H1 (cell line): Measurements from ENCODE around the gene PPIG. TPM values are rescaled to one million over a fixed set of nuclear protein-coding genes. Genes with fewer than 3 reads are reported as not detected.

Experiments used
- CTCF ChIA-PET: fragments of 300-600 bp; sonication (Branson Sonifier 250); formaldehyde crosslinking; loops from one replicate; lab custom pipeline; 2021; ENCODE audit not compliant: partially characterized antibody; lab: Charles Lee
- POLR2A ChIA-PET: fragments of 300-600 bp; sonication (Branson Sonifier 250); formaldehyde crosslinking; loops from one replicate; lab custom pipeline; 2021; ENCODE audit warnings: inconsistent platforms; ENCODE audit not compliant: partially characterized antibody; lab: Charles Lee
- DNase-seq, 2 experiments: peaks; one replicate each; pipeline versions ENCODE4 v3.0.0 to v3.0.0-alpha.2; 2010 to 2022; ENCODE audit warnings: low spot score in 2 of 2, low read depth in 1 of 2, mixed read lengths in 1 of 2
- FAIRE-seq: peaks from 2 replicates; lab custom pipeline; 2011; peaks lifted over from hg19 to GRCh38; lab: Jason Lieb, UNC
- H2AFZ ChIP-seq: 2 replicates; pipeline ENCODE4 v1.8.1; 2012; ENCODE audit warnings: low read length, inconsistent platforms
- H2AK5ac ChIP-seq: 2 replicates; pipeline ENCODE4 v1.6.1; 2013; ENCODE audit warnings: low read depth, low read length
- H2BK120ac ChIP-seq: replicated peaks from 2 replicates; pipeline ENCODE3; 2013; ENCODE audit warnings: low read depth, low read length, inconsistent platforms
- H2BK12ac ChIP-seq: 2 replicates; pipeline ENCODE4 v1.6.1; 2013; ENCODE audit warnings: low read depth, low read length
- H2BK15ac ChIP-seq: 2 replicates; pipeline ENCODE4 v1.6.1; 2013; ENCODE audit warnings: low read length
- H2BK20ac ChIP-seq: 2 replicates; pipeline ENCODE4 v1.6.1; 2013; ENCODE audit warnings: low read length
- H2BK5ac ChIP-seq: 2 replicates; pipeline ENCODE4 v1.6.1; 2013; ENCODE audit warnings: low read depth, low read length
- H3K14ac ChIP-seq: 2 replicates; pipeline ENCODE4 v1.6.1; 2013; ENCODE audit warnings: inconsistent platforms; ENCODE audit not compliant: insufficient read length
- H3K18ac ChIP-seq: 2 replicates; pipeline ENCODE4 v1.6.1; 2013; ENCODE audit warnings: low read length; ENCODE audit errors: extremely low read depth
- H3K23ac ChIP-seq: 2 replicates; pipeline ENCODE4 v1.6.1; 2013; ENCODE audit warnings: inconsistent platforms; ENCODE audit not compliant: insufficient read length
- H3K23me2 ChIP-seq: 2 replicates; pipeline ENCODE4 v1.6.1; 2013; ENCODE audit warnings: low read depth, low read length
- H3K27ac ChIP-seq: 2 replicates; pipeline ENCODE4 v1.6.1; 2011; ENCODE audit warnings: low read depth, low read length, inconsistent platforms
- H3K27me3 ChIP-seq, 4 experiments: replicated peaks in 1 of 4; 1 replicate in 1 of 4; 2 replicates in 3 of 4; pipeline versions ENCODE4 v1.6.1 to v1.8.1; 2011 to 2013; ENCODE audit warnings: low read length in 3 of 4, mild to moderate bottlenecking in 3 of 4, inconsistent platforms in 2 of 4, mixed read lengths in 2 of 4, moderate library complexity in 1 of 4; ENCODE audit not compliant: control insufficient read depth in 3 of 4, insufficient read depth in 3 of 4; ENCODE audit errors: extremely low read depth in 1 of 4
- H3K36me3 ChIP-seq, 4 experiments: 2 replicates each; pipeline versions ENCODE4 v1.6.1 to v1.8.1; 2011 to 2013; ENCODE audit warnings: mild to moderate bottlenecking in 4 of 4, low read length in 3 of 4, moderate library complexity in 2 of 4, control low read depth in 1 of 4, inconsistent platforms in 1 of 4; ENCODE audit not compliant: insufficient read depth in 4 of 4, control insufficient read depth in 2 of 4
- H3K4ac ChIP-seq: replicated peaks from 2 replicates; pipeline ENCODE3; 2013; ENCODE audit warnings: low read length, low read depth, mixed read lengths, inconsistent platforms; ENCODE audit not compliant: insufficient read length
- H3K4me1 ChIP-seq, 4 experiments: replicated peaks in 1 of 4; 1 replicate in 1 of 4; 2 replicates in 3 of 4; pipeline versions ENCODE4 v1.6.1 to v1.8.1; 2011 to 2013; ENCODE audit warnings: low read length in 3 of 4, inconsistent platforms in 2 of 4, mixed read lengths in 1 of 4; ENCODE audit not compliant: insufficient read depth in 4 of 4, control insufficient read depth in 3 of 4
- H3K4me2 ChIP-seq, 2 experiments: 2 replicates each; pipeline versions ENCODE4 v1.6.1 to v1.8.1; 2011 to 2013; ENCODE audit warnings: low read depth in 2 of 2, low read length in 2 of 2, control low read depth in 1 of 2, inconsistent platforms in 1 of 2, mild to moderate bottlenecking in 1 of 2; ENCODE audit not compliant: insufficient read depth in 1 of 2
- H3K4me3 ChIP-seq, 4 experiments: fragments of 200-600, 300-600 bp in 1 of 4; sonication (generic), shearing (Covaris generic), sonication (Bioruptor Twin) in 1 of 4; 2 replicates each; pipeline versions ENCODE4 v1.5.1 to v1.8.1; 2011 to 2016; ENCODE audit warnings: low read length in 4 of 4, low read depth in 3 of 4, control low read depth in 2 of 4, inconsistent platforms in 2 of 4, mild to moderate bottlenecking in 2 of 4, mixed read lengths in 1 of 4, moderate library complexity in 1 of 4; ENCODE audit not compliant: insufficient read depth in 2 of 4; ENCODE audit errors: extremely low read depth in 1 of 4
- H3K56ac ChIP-seq: replicated peaks from 2 replicates; pipeline ENCODE3; 2013; ENCODE audit warnings: low read depth, mild to moderate bottlenecking, mixed read lengths, low read length, inconsistent platforms; ENCODE audit not compliant: insufficient read length
- H3K79me1 ChIP-seq: 2 replicates; pipeline ENCODE4 v1.6.1; 2013; ENCODE audit warnings: low read depth, low read length, control low read depth
- H3K79me2 ChIP-seq, 2 experiments: 2 replicates each; pipeline versions ENCODE4 v1.6.1 to v1.8.1; 2012 to 2013; ENCODE audit warnings: low read length in 2 of 2, mild to moderate bottlenecking in 2 of 2, inconsistent platforms in 1 of 2; ENCODE audit not compliant: insufficient read depth in 2 of 2, control insufficient read depth in 1 of 2
- H3K9ac ChIP-seq, 4 experiments: replicated peaks in 1 of 4; 1 replicate in 1 of 4; 2 replicates in 3 of 4; pipeline versions ENCODE4 v1.6.1 to v1.8.1; 2011 to 2013; ENCODE audit warnings: low read depth in 3 of 4, low read length in 3 of 4, control low read depth in 2 of 4, mild to moderate bottlenecking in 2 of 4, moderate library complexity in 2 of 4, inconsistent platforms in 1 of 4; ENCODE audit errors: extremely low read depth in 1 of 4
- H3K9me3 ChIP-seq, 2 experiments: 2 replicates each; pipeline versions ENCODE4 v1.6.1 to v1.8.1; 2012 to 2013; ENCODE audit warnings: mild to moderate bottlenecking in 2 of 2, moderate library complexity in 2 of 2, control low read depth in 1 of 2, inconsistent platforms in 1 of 2, low read depth in 1 of 2, low read length in 1 of 2, mixed read lengths in 1 of 2; ENCODE audit not compliant: insufficient read depth in 2 of 2
- H4K20me1 ChIP-seq, 2 experiments: replicated peaks in 1 of 2; 2 replicates each; pipeline versions ENCODE3 to v1.8.1; 2011 to 2013; ENCODE audit warnings: inconsistent platforms in 2 of 2, low read length in 2 of 2, mild to moderate bottlenecking in 1 of 2; ENCODE audit not compliant: insufficient read depth in 2 of 2, control insufficient read depth in 1 of 2
- H4K5ac ChIP-seq: 2 replicates; pipeline ENCODE4 v1.6.1; 2013; ENCODE audit warnings: low read length, low read depth, mixed read lengths, inconsistent platforms; ENCODE audit not compliant: insufficient read length
- H4K8ac ChIP-seq: 2 replicates; pipeline ENCODE4 v1.8.0; 2013; ENCODE audit warnings: mild to moderate bottlenecking, moderate library complexity, low read length, inconsistent platforms; ENCODE audit not compliant: insufficient read depth; ENCODE audit errors: extremely low read depth
- H4K91ac ChIP-seq: replicated peaks from 2 replicates; pipeline ENCODE3; 2013; ENCODE audit warnings: low read length, mixed read lengths, inconsistent platforms; ENCODE audit not compliant: insufficient read length
- ASH2L ChIP-seq: fragments of 200-600, 300-600 bp; sonication (generic); IDR thresholded peaks from one replicate; pipeline ENCODE4 v1.7.1; 2017; ENCODE audit warnings: low read length
- CEBPB ChIP-seq: IDR thresholded peaks from 2 replicates; pipeline ENCODE4 v1.6.1; 2012; ENCODE audit warnings: low read depth, low read length
- EP300 ChIP-seq, 2 experiments: IDR thresholded peaks; 1 replicate in 1 of 2; 2 replicates in 1 of 2; pipeline ENCODE4 v1.6.1; 2011 to 2012; ENCODE audit warnings: low read depth in 2 of 2, low read length in 2 of 2, mild to moderate bottlenecking in 2 of 2, borderline replicate concordance in 1 of 2, inconsistent platforms in 1 of 2, moderate library complexity in 1 of 2
- GTF2F1 ChIP-seq: IDR thresholded peaks from 2 replicates; pipeline ENCODE4 v1.6.1; 2012; ENCODE audit warnings: low read depth, low read length, improper control_type of control experiment, borderline replicate concordance
- RNF2 ChIP-seq: fragments of 200-900, 300-1000 bp; sonication (generic); IDR thresholded peaks from 2 replicates; pipeline ENCODE4 v1.7.1; 2016; ENCODE audit warnings: borderline replicate concordance, low read depth, mild to moderate bottlenecking, antibody characterized with exemption, low read length; ENCODE audit not compliant: poor library complexity, severe bottlenecking; ENCODE audit errors: missing control alignments
- RXRA ChIP-seq: IDR thresholded peaks from 2 replicates; pipeline ENCODE4 v1.6.1; 2011; ENCODE audit warnings: low read depth, mild to moderate bottlenecking, low read length, moderate library complexity; ENCODE audit not compliant: insufficient read depth
- SIN3A ChIP-seq, 2 experiments: IDR thresholded peaks in 1 of 2; conservative IDR thresholded peaks in 1 of 2; 2 replicates each; pipeline ENCODE4 v1.6.1; 2011 to 2012; ENCODE audit warnings: low read length in 2 of 2, improper control_type of control experiment in 1 of 2, low read depth in 1 of 2, mild to moderate bottlenecking in 1 of 2
- SIX5 ChIP-seq: IDR thresholded peaks from 2 replicates; pipeline ENCODE4 v1.6.1; 2011; ENCODE audit warnings: mild to moderate bottlenecking, low read depth, low read length
- SP1 ChIP-seq: IDR thresholded peaks from 2 replicates; pipeline ENCODE4 v1.6.1; 2011; ENCODE audit warnings: low read depth, low read length
- YY1 ChIP-seq: IDR thresholded peaks from 2 replicates; pipeline ENCODE4 v1.6.1; 2011; ENCODE audit warnings: low read depth, mild to moderate bottlenecking, low read length
- ZNF274 ChIP-seq: IDR thresholded peaks from 2 replicates; pipeline ENCODE4 v1.7.0; 2012; ENCODE audit warnings: low read length, borderline replicate concordance; ENCODE audit errors: extremely low read depth
- WGBS, 2 experiments: shearing (Covaris generic) in 1 of 2; methylation state at CpG; one replicate each; pipeline versions ENCODE4 v1.1.6 to v1.1.7; 2013 to 2015; ENCODE audit warnings: low lambda C conversion rate in 2 of 2, mixed read lengths in 2 of 2, inconsistent platforms in 1 of 2, low coverage in 1 of 2, missing lambda C conversion rate in 1 of 2; ENCODE audit not compliant: insufficient replicate concordance in 2 of 2, insufficient coverage in 1 of 2, insufficient read length in 1 of 2; ENCODE audit errors: extremely low coverage in 1 of 2, missing lambda C conversion rate in 1 of 2; 5-methylcytosine and 5-hydroxymethylcytosine counted together
- polyA plus RNA-seq, 7 experiments: library from polyadenylated mRNA; depleted of rRNA in 3 of 7; stranded (reverse) in 5 of 7; unstranded in 2 of 7; fragments of >200 nt in 5 of 7; fragments of 200-250 nt in 2 of 7; gene quantifications; 1 replicate in 5 of 7; 2 replicates in 1 of 7; 4 replicates in 1 of 7; pipeline versions ENCODE4 v1.2.1 to v1.2.3, GENCODE V29; 2011 to 2013; ENCODE audit warnings: missing spikeins in 2 of 7, mixed read lengths in 2 of 7
- total RNA-seq: library from RNA; stranded (reverse); fragmentation: NEBNext Ultra II Directional; extraction: Animal tissue kit (Norgen Biotek cat#: 25700); gene quantifications from 2 replicates; pipeline ENCODE4 v1.2.1, GENCODE V29; 2021

PPIG gene
- total and polyA plus RNA-seq, 2 of the 8 experiments (the other 6 are each of a cell fraction or from before 2014, with no cell fraction given): 14.7 to 71.0 TPM

DNA sequence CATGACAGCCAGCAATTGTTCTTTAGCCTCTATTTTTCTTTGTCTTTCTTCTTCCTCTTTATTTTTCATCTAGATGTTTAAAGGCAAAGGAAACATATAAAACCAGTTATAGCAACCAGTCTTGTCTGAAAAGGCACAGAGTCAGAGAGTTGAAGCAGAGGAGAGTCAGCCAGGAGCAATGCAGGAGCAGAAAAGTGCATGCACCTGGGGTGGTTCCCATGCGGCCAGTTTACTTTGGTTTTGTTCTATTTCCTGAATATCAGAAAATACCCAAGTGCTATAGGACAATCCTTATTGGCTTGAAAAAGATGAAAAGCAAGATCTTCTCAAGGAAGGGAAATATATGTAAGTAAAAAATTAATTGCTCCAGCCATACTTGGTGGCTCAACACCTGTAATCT, 65.1 kb downstream of the PPIG start:
- Histone ChIP-seq H2BK12ac (no peak overlapping the region), H3K4ac (no peak overlapping the region), H3K14ac (no peak overlapping the region), H2BK120ac (no peak overlapping the region), H4K20me1 (no peaks in the 10 kb centered on the region), H2AFZ (no peak overlapping the region), H3K23me2 (no peaks in the 10 kb centered on the region; the same call in 1 of the 2 replicates), H4K5ac (no peak overlapping the region), H4K91ac (no peak overlapping the region), H3K27me3 (no peaks in the 10 kb centered on the region), H4K8ac (no peak overlapping the region), H3K36me3 (no peaks in the 10 kb centered on the region), H3K18ac (no peak overlapping the region), H3K23ac (no peak overlapping the region), H3K27ac (no peak overlapping the region), H3K9me3 (no peaks in the 10 kb centered on the region), H2BK5ac (no peak overlapping the region), H3K4me2 (no peak overlapping the region), H3K56ac (no peak overlapping the region), H3K9ac (no peak overlapping the region), H2AK5ac (no peak overlapping the region), H3K79me2 (no peaks in the 10 kb centered on the region), H3K4me3 (no peak overlapping the region), H2BK20ac (no peak overlapping the region), H3K4me1 (no peaks in the 10 kb centered on the region), H2BK15ac (no peak overlapping the region), H3K79me1 (no peaks in the 10 kb centered on the region)
- TF ChIP-seq ZNF274 (no peak), SIN3A (conservative IDR thresholded peaks at IDR 0.05 in 1 of 2, IDR thresholded peaks at IDR 0.05 in 1 of 2; ENCODE audit: low read depth in 1 of 2, low read length in 2 of 2) (no peak), GTF2F1 (no peak), RXRA (no peak), RNF2 (no peak), EP300 (IDR thresholded peaks at IDR 0.05; ENCODE audit: borderline replicate concordance in 1 of 2, low read depth in 2 of 2, low read length in 2 of 2) (no peak), YY1 (no peak), CEBPB (no peak), SP1 (no peak), ASH2L (no peak), SIX5 (no peak)
- 89% methylated on average over 1 of the region's 1 CpG; no CpG with 5 or more reads in 1 of the 2 experiments for WGBS, 2 experiments
- no peak for DNase-seq
- no peak for FAIRE-seq
- ChIA-PET CTCF (no interaction called here), POLR2A (no interaction called here)
